ENCODE measurements around the gene TMUB2. TPM values are rescaled to one million over a fixed set of nuclear protein-coding genes. Genes with fewer than 3 reads are reported as not detected.

TMUB2 gene
- total and polyA plus RNA-seq, 2 of the 13 experiments (the other 11 are each of a cell fraction or from before 2014, with no cell fraction given): 26.9 to 50.8 TPM

- TF ChIP-seq JARID2 (CRISPR knock-in tag; IDR thresholded peaks at IDR 0.05; ENCODE audit: insufficient replicate concordance): no peak
- no peak for TF ChIP-seq ZNF598 (CRISPR knock-in tag; IDR thresholded peaks at IDR 0.05; ENCODE audit: borderline replicate concordance)
- TF ChIP-seq ATM (IDR thresholded peaks at IDR 0.05; ENCODE audit: borderline replicate concordance): no peak
- peak; percentile 47; the same call in 1 of the 2 replicates for TF ChIP-seq PPARG (CRISPR knock-in tag; conservative IDR thresholded peaks at IDR 0.05)
- no peak for TF ChIP-seq ZNF883 (CRISPR knock-in tag; IDR thresholded peaks at IDR 0.05; ENCODE audit: not compliant biosample characterization)
- TF ChIP-seq ZBTB42 (CRISPR knock-in tag; IDR thresholded peaks at IDR 0.05): no peak
- no peak for TF ChIP-seq PHB2 (IDR thresholded peaks at IDR 0.05; ENCODE audit: partially characterized antibody)
- TF ChIP-seq ZBTB20 (CRISPR knock-in tag; IDR thresholded peaks at IDR 0.05; ENCODE audit: borderline replicate concordance, low read depth): no peak
- TF ChIP-seq ZNF580 (CRISPR knock-in tag; IDR thresholded peaks at IDR 0.05; ENCODE audit: borderline replicate concordance, low read depth): no peak; the same call in 1 of the 2 replicates
- no peak for TF ChIP-seq ZNF326 (CRISPR knock-in tag; IDR thresholded peaks at IDR 0.05; ENCODE audit: borderline replicate concordance)
- TF ChIP-seq ZNF333 (CRISPR knock-in tag; IDR thresholded peaks at IDR 0.05; ENCODE audit: borderline replicate concordance): no peak
- no peak for TF ChIP-seq RERE (CRISPR knock-in tag; IDR thresholded peaks at IDR 0.05; ENCODE audit: low read depth)
- TF ChIP-seq ZNF816 (CRISPR knock-in tag; IDR thresholded peaks at IDR 0.05; ENCODE audit: borderline replicate concordance): no peak
- no peak for TF ChIP-seq USF2 (IDR thresholded peaks at IDR 0.05; ENCODE audit: low read depth, low read length)
- no peak for TF ChIP-seq USF2 (CRISPR knock-in tag; IDR thresholded peaks at IDR 0.05; ENCODE audit: borderline replicate concordance)
- TF ChIP-seq SMAD3 (CRISPR knock-in tag; IDR thresholded peaks at IDR 0.05): peak; percentile 12; the same call in 1 of the 2 replicates
- TF ChIP-seq NFKBIZ (CRISPR knock-in tag; IDR thresholded peaks at IDR 0.05): 0 out of 2 replicates have a peak, but pooled peaks have one; percentile 16
- no peak for TF ChIP-seq KDM1A (CRISPR knock-in tag; IDR thresholded peaks at IDR 0.05)
- no peak for TF ChIP-seq HNF4A (CRISPR knock-in tag; IDR thresholded peaks at IDR 0.05)
- no peak for TF ChIP-seq RBFOX2 (IDR thresholded peaks at IDR 0.05; ENCODE audit: low read depth, low read length)
- no peak for TF ChIP-seq ZSCAN31 (CRISPR knock-in tag; IDR thresholded peaks at IDR 0.05; ENCODE audit: low read depth)
- no peak for TF ChIP-seq CREBL2 (CRISPR knock-in tag; IDR thresholded peaks at IDR 0.05; ENCODE audit: borderline replicate concordance)
Observed at GRCh38 chr17:44137891-44138709, 48.7 kb upstream of the TMUB2 start (continued).

Measured in HepG2 (cell line).